Smooth muscle cell of the brain vasculature (primary cell): ENCODE measurements around the gene EBNA1BP2.
"Not testable (repeated sequence)": the region's sequence is repeated elsewhere in the genome, so short reads cannot be mapped to it uniquely, and the experiment has no call there.

Experiments
- DNase-seq: peaks from one replicate; pipeline ENCODE4 v3.0.0-alpha.2; 2012; ENCODE audit warnings: low read depth, low spot score

EBNA1BP2 gene, protein sequence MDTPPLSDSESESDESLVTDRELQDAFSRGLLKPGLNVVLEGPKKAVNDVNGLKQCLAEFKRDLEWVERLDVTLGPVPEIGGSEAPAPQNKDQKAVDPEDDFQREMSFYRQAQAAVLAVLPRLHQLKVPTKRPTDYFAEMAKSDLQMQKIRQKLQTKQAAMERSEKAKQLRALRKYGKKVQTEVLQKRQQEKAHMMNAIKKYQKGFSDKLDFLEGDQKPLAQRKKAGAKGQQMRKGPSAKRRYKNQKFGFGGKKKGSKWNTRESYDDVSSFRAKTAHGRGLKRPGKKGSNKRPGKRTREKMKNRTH

DNA sequence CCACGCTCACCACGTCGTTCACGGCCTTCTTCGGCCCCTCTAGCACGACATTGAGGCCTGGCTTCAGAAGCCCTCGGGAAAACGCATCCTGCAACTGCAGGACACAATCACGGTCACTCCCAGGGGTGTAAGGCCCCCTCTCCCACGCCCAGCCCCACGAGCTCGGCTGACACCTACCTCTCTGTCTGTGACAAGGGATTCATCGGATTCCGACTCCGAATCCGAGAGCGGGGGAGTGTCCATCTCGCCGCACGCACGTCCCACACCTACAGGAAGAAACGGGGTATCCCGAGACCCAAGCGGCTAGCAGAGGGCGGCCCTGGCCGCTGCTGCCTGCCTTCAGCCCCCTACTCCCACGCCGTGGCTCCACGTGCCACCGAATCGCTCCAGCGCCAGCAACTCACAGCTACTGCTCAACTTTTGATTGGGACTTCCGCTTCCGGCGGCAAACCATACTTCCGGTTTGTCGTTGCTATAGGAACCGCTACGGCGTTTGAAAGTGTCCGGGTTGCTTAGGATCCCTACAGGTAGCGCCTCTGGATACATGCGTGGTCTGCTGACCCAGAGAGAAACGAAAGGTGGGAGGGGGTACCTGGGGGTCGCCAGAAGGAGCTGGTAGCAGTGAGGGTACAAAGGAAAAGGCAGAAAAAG lies at the start of gene EBNA1BP2, which contains the start of gene CFAP57:
Gene EBNA1BP2, minus strand, starts transcription at position 415 of the 651 bp plus-strand sequence. Its CDS starts 172 bp downstream, at position 243.
Gene CFAP57, plus strand, starts transcription at position 455 of the 651 bp plus-strand sequence. CDS start 424 bp downstream, outside the sequence.
- peak; percentile 76 for DNase-seq

DNA sequence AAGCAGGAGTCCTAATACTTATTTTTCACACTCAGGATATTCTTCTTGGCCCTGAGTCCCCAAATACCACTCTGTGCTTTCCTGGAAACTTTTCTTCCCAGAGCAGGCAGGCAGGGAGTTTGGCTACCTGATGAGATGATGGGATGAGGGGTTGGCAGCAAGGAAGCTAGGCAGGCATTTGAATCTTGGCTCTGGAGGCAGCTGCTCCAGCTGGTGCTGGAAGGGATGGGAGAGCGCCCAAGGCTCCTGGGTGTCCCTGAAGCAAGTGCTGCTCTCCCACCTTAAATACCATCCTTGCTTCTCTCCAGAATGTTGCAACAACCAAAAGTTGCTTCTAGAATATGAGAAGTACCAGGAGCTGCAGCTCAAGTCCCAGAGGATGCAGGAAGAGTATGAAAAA lies 49.7 kb upstream of the EBNA1BP2 start:
- no peak for DNase-seq

DNA sequence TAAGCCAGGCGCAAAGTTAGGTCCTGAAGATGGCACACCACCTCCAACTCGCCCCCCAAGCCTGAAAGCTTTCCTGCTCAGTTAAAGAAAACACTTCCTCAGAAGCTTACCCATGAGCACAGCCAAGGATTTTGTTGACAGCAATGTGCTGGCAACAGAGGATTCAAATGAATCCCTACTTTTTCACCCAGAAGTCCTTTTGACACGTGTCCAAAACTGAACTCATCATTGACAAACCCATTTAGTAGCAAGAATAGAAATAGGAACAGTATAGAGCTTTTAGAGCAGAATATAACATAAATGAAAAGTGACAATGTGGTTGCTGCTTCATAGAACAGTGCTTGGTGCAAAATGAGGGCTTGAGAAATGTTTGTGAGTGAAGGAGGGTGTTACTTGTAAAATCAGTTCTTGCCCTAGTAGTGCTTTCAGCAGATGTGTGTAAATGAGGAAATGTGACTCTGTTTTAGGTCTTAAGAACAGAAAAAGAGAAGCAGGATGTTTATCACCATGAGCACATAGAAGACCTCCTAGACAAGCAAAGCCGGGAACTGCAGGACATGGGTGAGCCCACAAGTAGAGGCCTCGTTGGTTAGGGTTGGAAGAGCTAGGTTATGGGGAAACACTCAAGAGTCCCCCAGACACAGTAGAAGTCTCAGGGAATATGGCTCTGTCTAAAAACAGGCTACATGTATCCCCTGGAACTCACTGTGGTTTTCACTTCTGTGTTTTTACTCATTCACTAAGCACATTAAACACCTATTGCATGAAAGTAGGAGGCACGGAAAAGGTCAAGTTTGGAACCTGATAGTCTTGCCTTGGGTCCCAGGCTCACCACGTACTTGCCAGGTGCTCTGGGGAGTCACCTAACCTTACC lies 49.1 kb upstream of the EBNA1BP2 start:
- DNase-seq = no peak

DNA sequence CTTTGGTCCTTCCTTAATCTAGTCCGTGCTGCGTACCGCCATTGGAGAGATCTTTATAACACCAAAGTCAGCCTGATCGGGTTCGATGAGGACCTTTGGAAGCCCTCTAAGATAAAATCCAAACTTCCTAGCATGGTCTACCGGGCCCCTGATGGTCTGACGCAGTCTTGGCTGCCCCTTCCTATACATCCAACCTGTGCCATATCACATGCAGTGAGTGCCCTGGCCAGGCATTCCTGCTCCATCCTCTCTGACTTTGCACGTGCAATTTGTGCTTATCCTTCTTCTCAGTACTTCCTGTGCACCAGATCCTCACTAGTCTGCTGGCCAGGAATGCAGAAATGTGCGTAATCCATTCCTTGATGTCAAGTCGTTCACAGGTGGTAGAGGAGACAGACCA lies 45.7 kb upstream of the EBNA1BP2 start:
- DNase-seq = no peak

DNA sequence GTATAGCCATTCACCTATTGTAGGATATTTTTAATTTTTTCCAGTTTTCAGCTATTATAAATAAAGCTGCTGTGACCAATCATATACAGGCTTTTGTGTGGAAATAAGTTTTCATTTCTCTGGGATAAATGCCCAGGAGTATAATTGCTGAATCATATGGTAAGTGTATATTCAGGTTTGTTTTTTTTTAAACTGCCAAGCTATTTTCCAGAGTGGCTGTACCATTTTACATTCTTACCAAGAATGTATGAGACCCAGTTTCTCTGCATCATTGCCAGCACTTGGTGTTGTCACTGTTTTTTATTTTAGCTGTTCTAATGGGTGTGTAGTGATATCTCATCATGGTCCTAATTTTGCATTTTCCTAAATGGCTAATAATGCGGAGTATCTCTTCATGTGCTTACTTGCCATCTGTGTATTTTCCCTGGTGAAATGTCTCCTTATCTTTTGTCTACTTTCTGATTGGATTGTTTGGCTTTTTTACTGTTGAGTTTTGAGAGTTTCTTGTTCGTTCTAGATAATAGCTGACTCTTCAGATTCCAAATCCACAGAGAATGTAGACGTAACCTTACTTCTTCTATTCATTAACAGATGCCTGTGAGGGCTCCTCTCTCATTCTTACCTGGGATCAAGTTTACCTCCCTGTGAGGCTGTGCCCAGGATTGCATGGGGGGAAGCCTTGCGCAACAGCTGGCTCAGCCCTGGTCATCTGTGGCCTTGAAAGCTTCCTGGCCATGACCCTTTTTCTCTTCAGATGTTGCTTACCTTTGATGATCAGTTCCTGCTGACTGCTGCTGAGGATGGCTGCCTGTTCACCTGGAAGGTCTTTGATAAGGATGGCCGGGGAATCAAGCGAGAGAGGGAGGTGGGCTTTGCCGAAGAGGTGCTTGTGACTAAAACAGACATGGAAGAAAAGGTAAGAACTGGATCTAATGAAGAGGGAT lies 42.7 kb upstream of the EBNA1BP2 start:
- no peak for DNase-seq

DNA sequence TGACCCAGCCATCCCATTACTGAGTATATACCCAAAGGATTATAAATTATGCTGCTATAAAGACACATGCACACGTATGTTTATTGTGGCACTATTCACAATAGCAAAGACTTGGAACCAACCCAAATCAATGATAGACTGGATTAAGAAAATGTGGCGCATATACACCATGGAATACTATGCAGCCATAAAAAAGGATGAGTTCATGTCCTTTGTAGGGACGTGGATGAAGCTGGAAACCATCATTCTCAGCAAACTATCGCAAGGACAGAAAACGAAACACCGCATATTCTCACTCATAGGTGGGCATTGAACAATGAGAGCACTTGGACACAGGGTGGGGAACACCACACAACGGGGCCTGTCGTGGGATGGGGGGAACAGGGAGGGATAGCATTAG lies 36.2 kb upstream of the EBNA1BP2 start:
- DNase-seq = not testable (repeated sequence)

DNA sequence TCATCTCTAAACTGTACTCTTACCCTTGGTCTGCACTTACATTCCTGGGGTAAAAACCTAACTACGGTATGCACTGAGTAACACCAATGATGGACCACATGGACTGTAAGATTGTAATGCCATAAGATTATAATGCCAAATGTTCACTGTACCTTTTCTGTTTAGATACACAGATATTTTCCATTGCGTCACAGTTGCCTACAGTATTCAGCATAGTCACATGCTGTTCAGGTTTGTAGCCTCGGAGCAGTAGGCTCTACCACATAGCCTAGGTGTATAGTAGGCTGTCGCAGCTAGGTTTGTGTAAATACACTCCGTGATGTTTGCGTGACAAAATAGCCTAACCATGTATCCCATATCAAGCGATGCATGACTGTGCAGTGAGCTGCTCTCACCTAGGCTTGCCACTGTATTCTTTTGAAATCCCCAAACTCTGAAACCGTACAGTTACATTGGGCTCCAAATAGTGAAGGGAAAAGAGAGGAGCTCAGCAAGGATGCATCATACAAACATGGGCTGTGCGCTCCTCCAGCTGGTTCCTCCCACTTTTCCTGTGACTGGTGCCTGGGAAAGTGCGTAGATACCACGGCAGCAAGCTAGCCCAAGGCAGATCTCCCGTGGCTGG lies 35.3 kb upstream of the EBNA1BP2 start:
- DNase-seq = no peak

DNA sequence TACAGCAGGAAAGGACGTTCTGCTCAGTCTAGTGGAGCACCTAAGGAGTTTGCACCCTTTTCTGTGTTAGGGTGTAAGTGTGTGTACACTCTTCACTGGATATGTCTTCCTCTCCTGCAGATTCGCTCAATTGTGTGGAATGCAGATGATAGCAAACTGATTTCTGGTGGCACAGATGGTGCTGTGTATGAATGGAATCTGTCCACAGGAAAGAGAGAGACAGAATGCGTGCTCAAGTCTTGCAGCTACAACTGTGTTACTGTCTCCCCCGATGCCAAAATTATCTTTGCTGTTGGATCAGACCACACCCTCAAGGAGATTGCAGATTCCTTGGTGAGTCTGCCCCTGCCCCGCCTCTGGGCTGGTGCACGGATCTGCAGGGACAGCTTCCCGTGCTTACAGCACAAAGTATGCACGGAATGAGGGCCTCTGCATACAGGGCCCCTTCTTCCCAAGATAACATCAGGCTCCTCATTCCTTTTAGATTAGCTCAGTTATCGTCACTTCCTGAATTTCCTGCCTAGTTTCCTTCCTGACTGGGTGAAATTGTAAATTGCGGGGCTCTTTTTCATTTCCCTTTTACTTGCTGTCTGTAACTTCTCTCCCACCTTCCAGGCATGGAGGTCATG lies 34.6 kb upstream of the EBNA1BP2 start:
- peak; percentile 24 for DNase-seq

DNA sequence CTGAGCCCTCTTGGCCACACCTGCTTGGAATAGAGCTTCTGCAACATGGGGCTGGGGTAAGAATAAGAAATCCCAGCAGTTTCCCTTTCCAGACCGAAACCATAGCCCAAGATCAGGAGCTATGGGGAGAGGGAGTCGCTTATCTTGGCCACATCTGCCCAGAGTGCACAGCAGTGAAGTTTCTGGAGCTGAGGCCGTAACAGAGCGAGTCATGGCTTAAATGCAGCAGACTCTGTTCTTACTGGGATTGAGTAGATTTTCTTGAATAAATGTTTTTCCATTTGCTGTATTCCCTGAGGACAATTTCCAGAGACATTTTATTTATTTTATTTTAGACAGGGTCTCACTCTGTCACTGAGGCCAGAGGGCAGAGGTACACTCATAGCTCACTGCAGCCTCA lies 33.6 kb upstream of the EBNA1BP2 start:
- DNase-seq = no peak

DNA sequence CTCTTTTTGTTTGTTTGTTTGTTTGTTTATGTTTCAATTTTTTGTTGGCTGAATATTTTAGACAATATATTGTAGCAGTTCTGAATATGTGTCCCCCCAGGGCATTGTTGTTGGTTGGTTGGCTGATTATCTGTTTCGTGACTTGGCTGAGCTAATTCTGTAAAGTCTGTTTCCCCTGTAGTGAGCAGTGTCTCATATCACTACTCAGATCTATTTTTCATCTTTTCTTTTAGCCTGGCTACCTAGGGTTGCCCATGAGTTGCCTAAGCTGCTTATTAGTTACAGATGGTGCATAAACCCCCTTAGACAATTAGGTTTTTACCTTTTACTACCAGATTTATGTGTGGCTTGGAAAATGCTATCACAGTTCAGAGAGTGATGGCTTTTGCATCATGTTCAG lies 32.3 kb upstream of the EBNA1BP2 start:
- DNase-seq = no peak

DNA sequence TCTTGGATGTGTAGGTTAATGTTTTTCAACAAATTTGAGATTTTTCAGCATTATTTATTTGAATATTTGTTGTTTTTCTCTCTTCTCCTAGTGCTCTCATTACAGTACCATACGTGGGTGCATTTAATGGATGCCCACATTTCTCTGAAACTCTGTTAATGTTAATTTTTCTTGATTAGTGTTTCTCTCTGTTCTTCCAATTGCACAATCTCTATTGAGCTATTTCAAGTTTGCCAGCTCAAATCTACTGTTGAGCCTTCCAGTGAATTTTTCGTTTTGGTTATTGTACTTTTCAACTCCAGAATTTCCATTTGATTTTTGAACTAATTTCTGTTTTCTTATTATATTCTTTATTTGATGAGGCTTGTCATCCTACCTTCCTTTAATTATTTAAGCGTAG lies 31.8 kb upstream of the EBNA1BP2 start:
- no peak for DNase-seq

DNA sequence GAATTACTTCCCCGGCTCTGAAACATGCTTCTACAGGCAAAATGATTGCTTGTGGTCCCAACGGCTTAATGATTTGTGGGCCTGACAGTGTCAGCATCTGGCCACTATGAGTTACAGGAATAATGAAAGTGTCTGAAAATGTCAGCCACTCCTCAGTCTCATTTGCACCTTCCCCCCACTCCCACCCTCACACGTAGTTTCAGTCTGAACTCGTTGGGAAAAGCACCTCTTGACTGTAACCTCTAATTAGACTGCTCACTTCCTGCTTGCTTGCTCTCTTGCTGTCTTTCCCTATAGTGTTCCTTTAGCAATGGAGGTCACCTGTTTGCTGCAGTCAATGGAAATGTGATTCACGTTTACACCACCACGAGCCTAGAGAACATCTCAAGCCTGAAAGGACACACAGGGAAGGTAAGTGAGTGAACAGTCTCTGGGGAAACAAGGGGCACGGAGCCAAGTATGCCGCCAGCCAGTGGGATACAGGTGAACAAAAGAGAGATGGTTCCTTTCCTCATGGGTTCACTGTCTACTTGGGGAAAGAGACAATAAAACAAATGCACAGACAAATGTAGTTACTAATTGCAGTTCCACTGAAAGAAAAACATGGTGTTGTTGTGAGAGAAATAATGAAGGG lies 27.1 kb upstream of the EBNA1BP2 start:
- DNase-seq = no peak

DNA sequence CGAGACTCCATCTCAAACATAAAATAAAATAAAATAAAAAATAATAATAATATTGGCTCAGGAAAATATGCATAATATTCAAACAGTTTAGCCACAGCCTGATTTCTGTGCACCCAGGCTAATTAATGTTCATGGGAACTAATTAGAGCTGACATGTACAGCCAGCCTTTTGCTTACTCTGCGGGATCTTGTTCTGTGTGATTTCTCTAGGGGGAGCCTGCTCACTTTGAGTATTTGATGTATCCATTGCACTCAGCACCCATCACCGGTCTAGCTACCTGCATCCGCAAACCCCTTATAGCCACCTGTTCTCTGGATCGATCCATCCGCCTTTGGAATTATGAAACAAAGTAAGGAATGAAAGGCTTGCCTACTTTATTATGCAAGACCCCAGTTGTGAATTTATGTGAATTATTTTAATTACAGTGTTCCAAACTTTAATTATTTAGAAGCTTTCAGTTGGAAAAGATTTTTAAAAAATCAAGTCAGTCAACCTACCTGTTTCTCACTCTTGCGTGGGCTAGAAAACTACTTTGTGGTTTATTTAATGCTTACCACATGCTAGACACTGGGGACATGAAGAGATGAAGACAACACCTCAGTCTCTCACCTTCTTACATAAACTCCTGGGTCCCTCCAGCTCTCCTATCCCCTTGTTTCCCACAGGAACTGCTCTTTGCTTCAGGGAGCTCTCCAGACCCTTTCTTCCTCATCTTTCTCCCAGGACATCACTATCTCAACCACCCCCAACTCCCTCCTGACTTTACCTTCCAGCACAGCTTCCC lies 25.4 kb upstream of the EBNA1BP2 start:
- DNase-seq = no peak

DNA sequence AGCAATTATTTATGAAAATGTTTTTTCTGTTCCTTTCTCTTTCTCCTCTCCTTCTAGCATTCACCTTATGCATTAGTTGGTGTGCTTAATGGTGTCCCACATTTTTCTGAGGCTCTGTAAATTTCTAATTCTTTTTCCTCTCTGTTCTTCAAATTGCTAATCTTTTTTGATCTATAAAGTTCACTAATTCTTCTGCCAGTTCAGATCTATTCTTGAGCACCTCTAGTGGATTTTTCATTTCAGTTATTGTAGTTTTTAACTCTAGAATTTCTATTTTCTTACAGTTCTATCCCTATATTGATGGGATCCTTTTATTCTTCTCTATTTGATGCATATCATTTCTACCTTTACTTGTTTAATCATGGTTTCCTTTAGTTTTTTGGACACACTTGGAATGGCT lies 22.4 kb upstream of the EBNA1BP2 start:
- DNase-seq = no peak

DNA sequence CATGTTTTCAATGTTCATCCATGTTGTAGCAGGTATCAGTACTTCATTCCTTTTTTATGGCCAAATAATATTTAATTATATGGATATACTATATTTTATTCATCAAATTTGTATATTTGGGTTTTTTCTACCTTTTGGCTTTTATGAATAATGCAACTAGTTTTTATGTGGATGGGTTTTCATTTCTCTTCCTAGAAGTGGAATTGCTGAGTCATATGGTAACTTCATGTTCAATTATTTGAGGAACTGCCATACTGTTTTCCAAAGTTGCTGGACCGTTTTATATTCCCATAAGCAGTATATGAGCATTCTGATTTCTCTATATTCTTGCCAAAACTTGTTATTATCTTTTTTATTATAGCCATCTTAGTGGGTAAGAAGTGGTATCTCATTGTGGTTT lies 16.0 kb upstream of the EBNA1BP2 start:
- DNase-seq = no peak

DNA sequence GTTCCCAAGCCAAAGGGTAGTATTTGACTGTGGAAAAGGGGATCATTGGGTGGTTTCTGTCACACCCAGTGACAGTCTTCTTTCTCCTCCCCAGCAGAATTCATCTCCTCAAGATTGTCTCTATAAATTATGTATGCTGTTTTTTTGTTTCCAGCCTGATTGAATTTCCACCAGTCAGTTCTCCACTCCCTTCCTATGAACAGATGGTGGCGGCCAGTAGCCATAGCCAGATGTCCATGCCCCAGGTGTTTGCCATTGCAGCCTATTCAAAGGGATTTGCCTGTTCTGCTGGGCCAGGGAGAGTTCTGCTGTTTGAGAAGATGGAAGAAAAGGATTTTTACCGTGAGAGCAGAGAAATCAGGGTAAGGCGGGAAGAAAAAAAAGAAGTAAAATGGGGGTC lies 12.9 kb upstream of the EBNA1BP2 start:
- DNase-seq = no peak

DNA sequence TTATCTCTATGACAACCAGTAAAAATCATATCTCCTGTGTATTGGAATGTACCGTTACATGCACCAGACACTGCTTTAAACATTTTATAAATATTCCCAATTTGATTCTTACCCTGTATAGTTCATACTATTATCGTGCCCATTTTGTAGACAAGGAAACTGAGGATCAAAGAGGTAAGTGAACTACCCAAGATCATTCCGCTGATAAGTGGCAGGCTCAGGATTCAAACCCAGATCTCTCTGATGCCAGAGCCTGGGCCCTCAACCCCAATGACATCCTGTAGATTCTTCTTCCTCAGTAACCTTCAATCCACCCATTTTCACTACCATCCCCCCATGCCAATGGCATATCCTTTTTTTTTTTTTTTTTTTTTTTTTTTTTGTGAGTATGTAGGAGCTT lies 12.3 kb upstream of the EBNA1BP2 start:
- DNase-seq = no peak

DNA sequence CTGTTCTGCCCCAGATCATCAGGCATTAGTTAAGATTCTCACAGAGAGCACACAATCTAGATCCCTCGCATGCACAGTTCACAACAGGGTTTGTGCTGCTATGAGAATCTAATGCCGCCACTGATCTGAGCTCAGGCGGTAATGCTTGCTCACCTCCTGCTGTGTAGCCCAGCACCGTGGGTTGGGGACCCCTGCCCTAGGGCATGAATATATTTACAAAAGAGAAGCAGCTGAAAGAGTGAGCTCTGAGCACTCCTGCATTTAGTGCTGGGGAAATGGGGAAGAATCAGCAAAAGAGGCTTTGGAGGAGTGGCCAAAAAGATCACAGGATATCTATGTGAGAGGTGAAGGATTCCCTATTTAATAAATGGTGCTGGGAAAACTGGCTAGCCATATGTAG lies 5.6 kb upstream of the EBNA1BP2 start:
- no peak for DNase-seq

DNA sequence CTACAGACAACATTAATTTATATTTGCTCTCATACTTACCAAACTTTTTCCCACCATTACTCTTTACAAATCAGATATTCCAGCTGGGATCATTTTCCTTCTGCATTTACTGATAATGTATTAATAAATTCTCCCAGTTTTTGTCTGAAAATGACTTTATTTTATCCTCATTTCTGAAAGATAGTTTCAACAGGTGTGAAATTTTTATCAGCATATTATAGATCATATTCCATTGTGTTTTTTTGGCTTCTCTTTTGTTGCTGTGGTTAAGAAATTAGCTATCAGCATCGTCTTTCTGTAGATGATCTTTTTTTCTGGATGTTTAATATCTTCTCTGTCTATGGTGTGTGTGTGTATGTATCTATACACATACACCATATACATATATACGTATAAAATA lies 2.8 kb upstream of the EBNA1BP2 start:
- DNase-seq = no peak
